HUES64 (cell line): ENCODE data around the gene AP5Z1.

Source experiments
- H3K27ac ChIP-seq: 2 replicates; pipeline ENCODE4 v1.7.0; 2013; ENCODE audit warnings: low read depth, low read length, inconsistent platforms
- H3K27me3 ChIP-seq: 2 replicates; pipeline ENCODE4 v1.6.1; 2013; ENCODE audit warnings: mild to moderate bottlenecking, low read length; ENCODE audit not compliant: insufficient read depth
- H3K36me3 ChIP-seq: 2 replicates; pipeline ENCODE4 v1.6.1; 2013; ENCODE audit warnings: mild to moderate bottlenecking, low read length; ENCODE audit not compliant: insufficient read depth
- H3K4me1 ChIP-seq: 2 replicates; pipeline ENCODE4 v1.6.1; 2013; ENCODE audit warnings: mild to moderate bottlenecking, low read length, moderate library complexity; ENCODE audit not compliant: insufficient read depth
- H3K4me3 ChIP-seq: 2 replicates; pipeline ENCODE4 v1.5.1; 2013; ENCODE audit warnings: mild to moderate bottlenecking, low read length, moderate library complexity
- H3K9ac ChIP-seq: 2 replicates; pipeline ENCODE4 v1.6.1; 2013; ENCODE audit warnings: mild to moderate bottlenecking, low read depth, low read length
- H3K9me3 ChIP-seq: 2 replicates; pipeline ENCODE4 v1.6.1; 2013; ENCODE audit warnings: low read depth, low read length; ENCODE audit not compliant: insufficient read depth
- WGBS: fragments of 150-250, 120-280 bp; methylation state at CpG from one replicate; pipeline ENCODE4 v1.1.7; 2013; ENCODE audit warnings: missing lambda C conversion rate; 5-methylcytosine and 5-hydroxymethylcytosine counted together

AP5Z1 gene

DNA sequence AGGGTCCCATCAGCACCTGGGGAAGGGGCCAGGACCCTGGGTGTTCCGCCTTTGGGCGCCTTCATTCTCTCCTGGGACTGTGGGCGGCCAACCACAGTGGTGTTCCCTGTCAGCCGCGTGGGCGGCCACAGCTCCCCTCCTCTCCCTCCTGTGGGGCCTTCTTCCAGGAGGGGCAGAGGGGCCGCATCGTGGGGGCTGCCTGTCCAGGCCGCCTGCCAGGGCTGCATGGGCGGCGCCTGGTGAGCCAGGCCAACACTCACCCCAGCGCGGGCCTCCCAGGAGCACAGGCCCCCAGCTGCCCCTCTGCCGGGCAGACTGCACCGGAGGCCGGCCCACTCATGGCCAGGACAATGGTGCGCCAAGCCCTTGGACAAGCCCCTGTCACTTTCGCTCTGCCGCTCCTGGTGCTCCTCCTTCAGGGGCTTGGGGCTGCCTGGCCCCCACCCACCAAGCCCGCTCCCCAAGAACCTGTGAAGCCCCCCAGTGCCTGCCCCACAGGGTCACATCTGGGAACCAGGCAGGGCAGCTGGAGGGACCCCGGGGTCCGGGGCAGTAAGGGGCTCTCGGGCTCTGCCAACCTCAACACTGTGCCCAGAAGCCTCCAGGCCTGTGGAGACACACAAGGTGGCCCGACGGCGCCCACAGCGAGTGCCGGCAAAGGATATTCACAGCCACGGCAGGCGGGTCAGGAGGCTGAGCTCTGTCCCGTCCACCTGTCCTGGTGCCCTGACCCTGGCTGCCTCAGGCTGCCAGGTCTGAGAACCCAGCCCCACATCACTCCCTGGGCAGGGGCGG is 42.8 kb downstream of the AP5Z1 start:
- H3K27me3 ChIP-seq, result no peaks in the 10 kb centered on the region
- H3K27ac ChIP-seq, result no peak overlapping the region
- no peaks in the 10 kb centered on the region for H3K36me3 ChIP-seq
- no peak overlapping the region for H3K4me3 ChIP-seq
- no peaks in the 10 kb centered on the region for H3K4me1 ChIP-seq
- WGBS, result 93% methylated on average over 31 of the region's 32 CpGs
- H3K9ac ChIP-seq, result no peak overlapping the region
- no peaks in the 10 kb centered on the region for H3K9me3 ChIP-seq

DNA sequence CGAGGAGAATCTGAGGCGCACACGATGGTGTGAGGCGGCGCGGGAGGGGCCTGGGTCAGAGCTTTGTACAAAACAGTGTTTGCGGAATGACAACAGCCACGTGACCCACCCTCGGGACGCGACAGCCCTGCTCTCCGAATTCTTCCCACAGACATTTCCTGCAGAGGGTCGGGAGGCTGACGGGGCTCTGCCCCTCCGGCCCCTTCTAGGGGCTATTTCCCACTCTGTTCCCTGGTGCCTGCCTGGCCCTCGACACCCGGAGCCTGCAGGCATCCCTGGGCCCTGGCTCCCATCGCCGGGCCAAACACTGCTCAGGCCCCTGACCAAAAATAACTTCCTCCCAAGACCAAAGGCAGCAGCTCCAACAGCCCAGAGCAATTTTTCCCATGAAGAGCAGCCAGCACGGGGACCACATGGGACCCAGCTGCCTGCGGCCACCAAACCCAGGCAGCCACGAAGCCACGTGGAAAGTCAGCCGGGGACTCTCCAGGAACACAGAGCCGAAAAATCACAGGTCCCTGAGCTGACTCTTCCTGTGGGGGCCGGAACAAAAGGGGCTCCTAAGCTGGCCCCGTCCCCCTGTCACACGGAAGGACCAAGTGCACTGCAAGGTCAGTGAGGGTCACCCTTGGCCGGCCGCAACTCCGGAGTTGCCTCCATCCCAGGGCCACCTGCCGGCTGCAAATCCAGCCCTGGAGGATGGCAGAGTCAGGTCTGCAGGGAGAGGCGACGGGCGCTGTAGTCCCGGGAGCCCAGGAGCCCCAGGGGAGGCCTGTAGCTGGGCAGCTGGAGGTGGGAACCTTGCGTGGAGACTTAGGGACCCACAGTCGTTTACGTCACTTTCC is 44.4 kb downstream of the AP5Z1 start:
- Histone ChIP-seq H3K4me3 (no peak overlapping the region), H3K36me3 (no peaks in the 10 kb centered on the region), H3K4me1 (no peaks in the 10 kb centered on the region), H3K9me3 (no peaks in the 10 kb centered on the region), H3K9ac (no peak overlapping the region), H3K27me3 (no peaks in the 10 kb centered on the region), H3K27ac (no peak overlapping the region)
- 93% methylated on average over 39 of the region's 39 CpGs for WGBS

DNA sequence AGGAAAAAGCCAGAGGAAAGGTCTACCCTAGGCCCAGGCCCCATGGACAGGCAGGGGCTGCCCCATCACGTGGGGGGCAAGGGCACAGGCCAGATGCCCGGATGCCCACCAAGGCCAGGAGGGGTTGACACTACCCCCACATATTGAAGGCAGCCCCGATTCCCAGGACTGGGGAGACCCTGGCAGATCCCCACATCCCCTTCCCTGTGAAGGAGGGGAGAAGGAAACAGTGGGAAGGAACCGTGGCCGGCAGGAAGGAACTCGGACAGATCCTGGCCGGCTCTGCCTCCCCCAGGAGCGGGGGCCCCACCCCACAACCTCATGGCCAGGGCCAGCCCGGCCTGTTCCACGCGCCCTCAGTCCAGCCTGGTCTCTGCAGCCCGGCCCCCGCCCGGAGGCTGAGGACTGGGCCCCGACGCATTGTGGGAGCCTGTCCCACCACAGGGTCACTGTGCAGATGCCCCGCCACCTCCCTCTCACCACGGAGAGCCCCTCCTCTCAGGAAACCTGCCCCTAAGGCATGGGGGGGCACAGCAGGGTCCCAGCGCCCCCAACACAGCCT is 45.1 kb downstream of the AP5Z1 start:
- Histone ChIP-seq H3K27ac (no peak overlapping the region), H3K27me3 (no peaks in the 10 kb centered on the region), H3K9ac (no peak overlapping the region), H3K9me3 (no peaks in the 10 kb centered on the region), H3K4me1 (no peaks in the 10 kb centered on the region), H3K4me3 (no peak overlapping the region), H3K36me3 (no peaks in the 10 kb centered on the region)
- WGBS, result 92% methylated on average over 18 of the region's 19 CpGs

DNA sequence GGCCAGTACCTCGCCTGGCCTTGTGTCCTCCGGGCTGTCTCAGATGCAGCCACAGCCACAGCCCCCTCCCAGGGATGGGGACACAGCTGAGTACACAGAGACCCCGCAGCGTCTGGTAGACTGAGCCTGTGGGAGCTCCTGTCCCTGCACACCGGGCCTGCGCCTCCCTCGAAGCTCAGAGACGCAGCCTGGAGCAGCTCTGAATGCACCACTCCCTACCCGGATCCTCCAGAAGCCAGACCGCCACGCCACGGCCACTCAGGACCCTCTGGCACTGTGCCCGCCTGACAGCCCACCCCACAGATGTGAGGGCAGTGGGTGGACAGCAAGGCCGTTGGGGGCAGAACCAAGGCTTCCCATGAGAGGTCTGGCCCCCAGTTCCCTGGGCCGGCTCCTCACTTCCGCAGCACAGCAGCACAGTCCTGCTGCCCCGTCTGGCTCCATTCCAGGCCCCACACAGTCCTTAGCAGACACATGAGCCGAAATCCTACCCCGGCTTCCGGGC is 45.6 kb downstream of the AP5Z1 start:
- Histone ChIP-seq H3K4me1 (no peaks in the 10 kb centered on the region), H3K36me3 (no peaks in the 10 kb centered on the region), H3K27me3 (no peaks in the 10 kb centered on the region), H3K9ac (no peak overlapping the region), H3K9me3 (no peaks in the 10 kb centered on the region), H3K27ac (no peak overlapping the region), H3K4me3 (no peak overlapping the region)
- WGBS, result 91% methylated on average over 20 of the region's 20 CpGs

DNA sequence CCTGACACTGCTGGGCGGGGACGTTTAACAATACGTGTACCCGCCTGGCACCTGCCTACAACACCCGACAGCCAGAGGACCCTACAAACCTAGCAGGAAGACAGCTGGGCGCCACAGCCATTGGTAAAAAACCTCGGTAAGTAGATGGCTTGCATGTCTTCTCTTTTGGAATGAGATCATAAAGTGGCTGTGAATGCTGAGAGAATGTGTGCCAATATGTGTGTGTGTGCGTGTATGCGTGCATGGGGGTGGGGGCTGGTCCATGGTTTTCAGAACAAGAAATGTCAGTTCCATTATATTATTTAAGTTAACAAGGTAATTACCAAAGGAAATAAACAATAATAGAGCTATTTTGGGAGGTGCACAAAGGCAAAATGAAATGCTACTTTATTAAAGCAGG is 47.3 kb downstream of the AP5Z1 start:
- no peaks in the 10 kb centered on the region for H3K9me3 ChIP-seq
- H3K4me1 ChIP-seq, result no peaks in the 10 kb centered on the region
- no peaks in the 10 kb centered on the region for H3K27me3 ChIP-seq
- H3K9ac ChIP-seq, result no peak overlapping the region
- no peak overlapping the region for H3K27ac ChIP-seq
- H3K36me3 ChIP-seq, result no peaks in the 10 kb centered on the region
- no peak overlapping the region for H3K4me3 ChIP-seq
- 88% methylated on average over 9 of the region's 9 CpGs for WGBS

DNA sequence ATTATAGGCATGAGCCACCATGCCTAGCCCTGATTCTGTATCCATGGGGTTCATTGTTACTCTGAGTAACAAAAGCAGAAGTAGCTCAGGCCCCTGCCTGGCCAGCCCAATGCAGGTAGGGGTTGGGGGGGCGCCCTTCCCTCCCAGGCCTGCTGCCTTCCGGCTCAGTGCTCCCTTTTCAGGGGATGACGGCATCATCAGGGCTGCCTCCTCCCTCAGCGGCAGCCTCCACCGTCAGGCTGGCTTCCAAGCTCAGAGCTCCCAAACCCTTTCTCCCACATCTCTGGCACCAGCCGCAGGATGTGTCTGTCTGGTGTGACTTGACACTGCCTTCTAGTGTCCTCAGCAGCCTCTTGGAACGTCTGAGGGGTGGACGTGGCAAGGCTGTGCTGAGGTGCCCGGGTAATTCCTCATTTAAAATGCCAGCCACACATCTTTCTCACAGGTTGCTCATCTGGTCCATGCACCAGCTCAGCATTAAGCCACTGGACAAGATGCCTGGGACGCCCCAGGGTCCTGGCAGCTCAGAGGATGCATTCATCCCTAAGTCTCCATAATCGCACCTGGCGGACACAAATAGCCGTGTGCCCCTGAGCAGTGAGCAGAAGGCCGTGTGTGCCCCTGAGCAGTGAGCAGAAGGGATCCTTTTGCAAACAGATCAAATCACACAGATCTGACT is 48.2 kb downstream of the AP5Z1 start:
- WGBS, result 92% methylated on average over 14 of the region's 14 CpGs
- H3K27me3 ChIP-seq, result no peaks in the 10 kb centered on the region
- H3K9me3 ChIP-seq, result no peaks in the 10 kb centered on the region
- H3K36me3 ChIP-seq, result no peaks in the 10 kb centered on the region
- H3K4me3 ChIP-seq, result no peak overlapping the region
- H3K4me1 ChIP-seq, result no peaks in the 10 kb centered on the region
- no peak overlapping the region for H3K27ac ChIP-seq
- H3K9ac ChIP-seq, result no peak overlapping the region

DNA sequence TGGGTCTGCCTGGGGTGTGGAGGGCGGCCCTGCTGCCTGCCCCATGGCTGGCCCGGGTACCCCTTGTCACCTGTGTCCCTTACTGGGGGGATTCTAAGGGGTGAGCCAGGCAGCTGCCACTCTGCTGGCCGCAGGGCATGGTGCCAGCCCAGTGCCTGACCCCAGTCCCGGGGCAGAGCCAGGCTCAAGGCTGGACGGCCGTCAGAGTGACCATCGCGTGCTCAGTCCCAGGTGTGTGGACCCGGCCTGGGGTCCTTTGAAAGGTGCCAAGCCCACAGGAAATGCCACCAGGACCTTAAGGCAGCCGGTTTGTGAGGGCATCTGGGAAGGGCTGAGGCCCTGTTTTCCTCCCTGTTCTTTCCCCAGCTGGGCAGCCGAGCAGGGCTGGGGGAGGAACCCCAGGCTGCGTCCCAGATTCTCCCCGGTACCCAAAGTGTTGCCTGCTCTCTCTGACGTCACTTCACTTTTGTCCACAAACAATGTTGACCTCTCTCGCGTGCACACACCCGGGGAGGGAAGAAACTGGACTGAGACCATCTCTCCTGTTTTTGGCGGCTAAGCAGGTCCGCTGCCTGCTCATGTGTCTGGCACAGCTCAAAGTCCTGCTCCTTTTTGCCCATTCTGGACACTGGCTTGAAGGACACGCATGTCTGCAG is 48.8 kb downstream of the AP5Z1 start:
- 92% methylated on average over 20 of the region's 20 CpGs for WGBS
- Histone ChIP-seq H3K9me3 (no peaks in the 10 kb centered on the region), H3K4me3 (no peak overlapping the region), H3K4me1 (no peaks in the 10 kb centered on the region), H3K36me3 (no peaks in the 10 kb centered on the region), H3K27me3 (no peaks in the 10 kb centered on the region), H3K9ac (no peak overlapping the region), H3K27ac (no peak overlapping the region)

DNA sequence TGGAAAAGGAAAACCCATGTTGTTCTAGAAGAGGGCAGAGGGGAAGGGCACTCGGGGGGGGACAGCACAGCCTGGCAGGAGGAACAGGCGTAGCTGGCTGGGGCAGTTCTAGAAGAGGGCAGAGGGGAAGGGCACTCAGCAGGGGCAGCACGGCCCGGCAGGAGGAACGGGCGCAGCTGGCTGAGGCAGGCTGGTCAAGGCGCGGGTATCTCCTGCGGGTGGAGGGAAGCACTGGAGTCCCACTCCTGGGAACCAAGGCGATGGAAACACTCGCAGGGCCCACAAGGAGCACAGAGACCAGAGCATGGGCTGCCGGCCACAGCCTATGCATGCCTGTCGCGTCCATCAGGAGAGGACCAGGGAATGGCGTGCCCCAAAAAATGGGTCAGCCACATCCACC is 49.7 kb downstream of the AP5Z1 start:
- Histone ChIP-seq H3K4me3 (no peak overlapping the region), H3K27me3 (no peaks in the 10 kb centered on the region), H3K4me1 (no peaks in the 10 kb centered on the region), H3K9me3 (no peaks in the 10 kb centered on the region), H3K9ac (no peak overlapping the region), H3K27ac (no peak overlapping the region), H3K36me3 (no peaks in the 10 kb centered on the region)
- WGBS, result 94% methylated on average over 15 of the region's 15 CpGs

DNA sequence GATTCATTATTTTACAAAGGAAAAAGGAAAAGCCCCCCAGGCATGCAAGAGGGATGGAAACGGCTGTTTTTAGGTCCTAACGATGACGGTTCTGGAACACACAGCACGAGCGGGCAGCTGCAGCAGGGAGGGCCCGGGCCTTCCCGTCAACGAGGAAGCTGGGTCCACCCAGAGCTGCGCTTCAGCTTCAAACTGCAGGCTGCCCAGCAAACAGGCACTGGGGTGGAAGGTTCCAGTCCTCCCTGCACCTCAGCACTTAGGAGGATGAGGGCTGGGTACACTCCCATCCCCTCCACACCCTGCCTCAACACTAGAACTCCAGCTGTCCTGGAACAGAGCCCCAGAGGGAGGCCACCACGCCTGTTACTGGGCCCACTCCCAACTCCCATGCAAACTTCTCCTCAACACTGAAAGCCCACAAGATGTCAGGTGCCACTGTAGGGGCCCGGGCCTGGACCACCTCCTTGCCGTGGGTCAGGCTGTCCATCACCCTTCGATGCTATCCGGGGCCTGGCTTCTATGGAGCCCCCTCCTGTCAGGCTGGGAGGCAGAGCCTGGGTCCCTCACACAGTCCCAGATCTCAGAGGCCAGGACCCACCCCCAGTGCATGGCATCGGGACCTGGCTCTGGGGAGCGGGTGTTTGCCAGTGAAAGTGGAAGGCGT is 53.4 kb downstream of the AP5Z1 start:
- Histone ChIP-seq H3K27me3 (no peaks in the 10 kb centered on the region), H3K9me3 (no peaks in the 10 kb centered on the region), H3K4me3 (no peak overlapping the region), H3K27ac (no peak overlapping the region), H3K36me3 (no peaks in the 10 kb centered on the region), H3K4me1 (no peaks in the 10 kb centered on the region), H3K9ac (no peak overlapping the region)
- 86% methylated on average over 17 of the region's 17 CpGs for WGBS

DNA sequence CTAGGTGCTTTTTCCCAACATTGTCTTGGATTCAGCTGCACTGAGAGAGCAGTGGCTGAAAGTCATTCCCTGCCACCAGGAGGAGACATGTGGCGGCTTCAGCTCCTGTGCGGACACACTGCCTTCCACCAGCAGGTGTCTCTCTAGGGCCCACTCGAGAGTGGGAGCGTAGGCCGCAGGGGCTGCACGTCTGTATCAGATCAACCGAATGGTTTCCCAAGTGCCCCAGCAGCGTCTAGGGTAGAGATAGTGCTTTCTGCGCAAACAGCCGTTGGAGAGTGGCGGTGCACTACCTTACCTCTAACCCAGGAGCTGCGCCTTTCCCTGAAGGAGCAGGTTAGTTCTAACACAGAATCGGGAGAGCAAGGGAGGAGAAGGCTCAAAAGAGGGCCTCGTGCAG is 54.8 kb downstream of the AP5Z1 start:
- no peak overlapping the region for H3K9ac ChIP-seq
- 58% methylated on average over 14 of the region's 14 CpGs for WGBS
- no peak overlapping the region for H3K27ac ChIP-seq
- H3K4me3 ChIP-seq, result no peak overlapping the region
- H3K4me1 ChIP-seq, result no peaks in the 10 kb centered on the region
- no peaks in the 10 kb centered on the region for H3K9me3 ChIP-seq
- no peaks in the 10 kb centered on the region for H3K36me3 ChIP-seq
- no peaks in the 10 kb centered on the region for H3K27me3 ChIP-seq
